HG03354 (cell line): ENCODE data around the gene TC2N.
"Not testable (repeated sequence)": the region's sequence is repeated elsewhere in the genome, so short reads cannot be mapped to it uniquely, and the experiment has no call there.

Experiments
- ATAC-seq: cut with Tn5 transposase; IDR thresholded peaks from one replicate; pipeline ENCODE4 v1.9.1; 2021; ENCODE audit warnings: mild to moderate bottlenecking; ENCODE audit not compliant: unreplicated experiment, poor library complexity, severe bottlenecking

TC2N gene

GRCh38 chr14:91871401-91871800 lies 4.1 kb upstream of the TC2N start:
- not testable (repeated sequence) for ATAC-seq

- no peak for ATAC-seq
Observed at GRCh38 chr14:91870890-91871289, 3.6 kb upstream of the TC2N start.

GRCh38 chr14:91870001-91870400 lies 2.7 kb upstream of the TC2N start:
- ATAC-seq = no peak

- no peak for ATAC-seq
Observed at GRCh38 chr14:91869556-91869955, 2.2 kb upstream of the TC2N start.

- no peak for ATAC-seq
Observed at GRCh38 chr14:91866511-91867295, 633 bp downstream of the TC2N start.

- ATAC-seq = no peak
Observed at GRCh38 chr14:91866061-91866460, 1.3 kb downstream of the TC2N start.

- ATAC-seq = no peak
Observed at GRCh38 chr14:91862417-91862816, 4.9 kb downstream of the TC2N start.

GRCh38 chr14:91861091-91861490 lies 6.2 kb downstream of the TC2N start:
- no peak for ATAC-seq

- no peak for ATAC-seq
Observed at GRCh38 chr14:91860238-91860637, 7.1 kb downstream of the TC2N start.

- peak; percentile 88 for ATAC-seq
Observed at GRCh38 chr14:91858536-91859275, 8.6 kb downstream of the TC2N start.

GRCh38 chr14:91857614-91858013 lies 9.7 kb downstream of the TC2N start:
- no peak for ATAC-seq

GRCh38 chr14:91854327-91854934 lies 12.9 kb downstream of the TC2N start:
- no peak for ATAC-seq

- ATAC-seq = no peak
Observed at GRCh38 chr14:91851563-91851962, 15.8 kb downstream of the TC2N start.

- no peak for ATAC-seq
Observed at GRCh38 chr14:91848504-91849001, 18.8 kb downstream of the TC2N start.

GRCh38 chr14:91847693-91848092 lies 19.6 kb downstream of the TC2N start:
- ATAC-seq = no peak

GRCh38 chr14:91845652-91846051 lies 21.7 kb downstream of the TC2N start:
- no peak for ATAC-seq

GRCh38 chr14:91845056-91845455 lies 22.3 kb downstream of the TC2N start:
- not testable (repeated sequence) for ATAC-seq

- ATAC-seq = no peak
Observed at GRCh38 chr14:91844029-91844428, 23.3 kb downstream of the TC2N start.

GRCh38 chr14:91843437-91843836 lies 23.9 kb downstream of the TC2N start:
- ATAC-seq = no peak

GRCh38 chr14:91841065-91841464 lies 26.3 kb downstream of the TC2N start:
- no peak for ATAC-seq

GRCh38 chr14:91839749-91840148 lies 27.6 kb downstream of the TC2N start:
- peak; percentile 38 for ATAC-seq
